ENCODE measurements around the gene CBLC. TPM values are rescaled to one million over a fixed set of nuclear protein-coding genes. Genes with fewer than 3 reads are reported as not detected.

The CBLC gene
- total and polyA plus RNA-seq, 2 of the 4 experiments (the other 2 are of a cell fraction), result not detected

- TF ChIP-seq BHLHE40 (IDR thresholded peaks at IDR 0.05; ENCODE audit: low read depth, low read length) (no peak), RCOR1 (IDR thresholded peaks at IDR 0.05; ENCODE audit: insufficient replicate concordance, low read length) (no peak), MAZ (IDR thresholded peaks at IDR 0.05; ENCODE audit: borderline replicate concordance, low read depth, low read length) (no peak)
- Histone ChIP-seq H4K20me1 (ENCODE audit: insufficient read depth, low read length) (no peaks in the 10 kb centered on the region), H2BK20ac (ENCODE audit: low read depth, low read length) (no peak overlapping the region), H3K9ac (ENCODE audit: low read depth, low read length) (no peak overlapping the region), H3K4me1 (ENCODE audit: control insufficient read depth, insufficient read depth, low read length) (peaks cover 4% of the 10 kb centered on the region), H2BK5ac (ENCODE audit: low read depth, low read length, poor library complexity, severe bottlenecking) (no peak overlapping the region), H4K91ac (ENCODE audit: insufficient read depth, low read depth, low read length) (no peak overlapping the region), H3K79me1 (ENCODE audit: low read depth in 1 of 2, low read length in 2 of 2) (no peaks in the 10 kb centered on the region), H3K56ac (ENCODE audit: extremely low read depth, insufficient read depth, low read length) (no peak overlapping the region), H3K9me1 (ENCODE audit: insufficient read depth, low read length) (0 out of 2 replicates have a peak, but pooled peaks cover 3% of the 10 kb centered on the region), H3K14ac (replicated peaks; ENCODE audit: low read depth, low read length) (no peak overlapping the region), H3K18ac (ENCODE audit: low read depth, low read length) (no peak overlapping the region), H2AK9ac (replicated peaks; ENCODE audit: low read depth, low read length, poor library complexity) (no peak overlapping the region), H3K36me3 (ENCODE audit: control insufficient read depth, insufficient read depth, low read length) (no peaks in the 10 kb centered on the region), H2BK15ac (ENCODE audit: low read depth, low read length) (no peak overlapping the region), H4K8ac (ENCODE audit: low read depth in 2 of 2, low read length in 2 of 2) (no peak overlapping the region), H3K4ac (ENCODE audit: low read depth, low read length) (0 out of 2 replicates have a peak overlapping the region, but pooled peaks have one; percentile 24), H2AK5ac (ENCODE audit: low read depth, low read length) (peak overlapping the region; percentile 5), H3K4me2 (ENCODE audit: low read depth, low read length) (no peak overlapping the region), H3K27ac (ENCODE audit: insufficient read depth, low read length) (no peak overlapping the region), H3K23ac (ENCODE audit: low read depth, low read length) (no peak overlapping the region), H3K27me3 (ENCODE audit: control insufficient read depth, insufficient read depth, low read length) (no peaks in the 10 kb centered on the region), H3K9me3 (ENCODE audit: control insufficient read depth, insufficient read depth, low read length) (no peaks in the 10 kb centered on the region), H3K4me3 (ENCODE audit: insufficient read depth, low read depth, low read length) (no peak overlapping the region), H4K5ac (ENCODE audit: low read depth, low read length) (no peak overlapping the region), H2AFZ (replicated peaks; ENCODE audit: low read length, poor library complexity) (no peak overlapping the region), H2BK120ac (ENCODE audit: low read depth, low read length) (no peak overlapping the region)
- intact Hi-C loops (cut with micrococcal nuclease), result no loop called here
- dilution Hi-C loops (cut with HindIII; ENCODE audit: low sequenced_read_pairs, unreplicated experiment), result no loop called here
- CTCF ChIA-PET, result interaction anchor here (0.6 to 1.4 kb wide), 2 partner anchors 38 to 40 kb away, joined by 4 read pairs; no protein-coding TSS in a partner anchor
- POLR2A ChIA-PET (ENCODE audit: unreplicated experiment), result interaction anchor here (0.6 kb wide), 1 partner anchor 91 kb away, joined by 13 read pairs; no protein-coding TSS in a partner anchor
- in situ Hi-C loops (cut with MboI; ENCODE audit: low sequenced_read_pairs), result no loop called here
- BruUV-seq (replicated peaks), result no TSS peak
- ATAC-seq (ENCODE audit: low read depth) (no peak), DNase-seq (no peak)
- WGBS, 2 experiments (ENCODE audit: extremely low coverage in 2 of 2, insufficient read length in 1 of 2), result 87 to 100% methylated on average over 2 to 3 of the region's 11 CpGs
These were observed 45.3 kb upstream of the CBLC start for GRCh38 chr19:44732235-44733014.

Data from IMR-90 (cell line).